GM12878 (cell line): Measurements from ENCODE around the gene MIS12. TPM values are rescaled to one million over a fixed set of nuclear protein-coding genes. Genes with fewer than 3 reads are reported as not detected.

Experiments
- ATAC-seq: fragments of 200-7000 bp; cut with Tn5 transposase; 3 replicates; pipeline ENCODE4 v1.9.1; 2020; ENCODE audit warnings: mild to moderate bottlenecking, moderate library complexity
- BruUV-seq: library from RNA; stranded (reverse); fragments of 400-500 nt; replicated peaks from 2 replicates; lab custom pipeline; 2021; lab: Mats Ljungman, UMichigan
- CTCF ChIA-PET: fragments of 300-600 bp; sonication (Branson Sonifier 250); formaldehyde crosslinking; extraction: SDS; loops from one replicate; lab custom pipeline; 2021; ENCODE audit warnings: inconsistent platforms; lab: Yijun Ruan, JAX
- POLR2A ChIA-PET: fragments of 350-600 bp; formaldehyde crosslinking; extraction: SDS; loops from one replicate; lab custom pipeline; 2021; ENCODE audit warnings: inconsistent platforms; lab: Charles Lee
- RAD21 ChIA-PET: fragments of 300-600 bp; sonication (Branson Sonifier 250); formaldehyde crosslinking; loops from one replicate; lab custom pipeline; 2023; ENCODE audit warnings: antibody characterized with exemption; ENCODE audit not compliant: unreplicated experiment; lab: Charles Lee
- SMC1A ChIA-PET: fragments of 300-600 bp; sonication (Branson Sonifier 250); formaldehyde crosslinking; loops from one replicate; lab custom pipeline; 2023; ENCODE audit not compliant: unreplicated experiment, uncharacterized antibody; lab: Charles Lee
- DNase-seq: peaks from one replicate; pipeline ENCODE4 v3.0.0-alpha.2; 2011; ENCODE audit warnings: low read depth, low spot score
- FAIRE-seq: peaks from 3 replicates; lab custom pipeline; 2011; peaks lifted over from hg19 to GRCh38; lab: Jason Lieb, UNC
- H2AFZ ChIP-seq: 2 replicates; pipeline ENCODE4 v1.6.0; 2011; ENCODE audit warnings: low read depth, low read length, control low read depth; ENCODE audit not compliant: control insufficient read depth
- H3K27ac ChIP-seq: 2 replicates; pipeline ENCODE4 v1.5.1; 2011; ENCODE audit warnings: control low read depth; ENCODE audit not compliant: control insufficient read depth, insufficient read depth
- H3K27me3 ChIP-seq, 2 experiments: replicated peaks in 1 of 2; 2 replicates each; pipeline versions ENCODE4 v1.6.0 to v1.6.1; 2011; ENCODE audit warnings: low read length in 1 of 2; ENCODE audit not compliant: control insufficient read depth in 2 of 2, insufficient read depth in 2 of 2
- H3K36me3 ChIP-seq, 2 experiments: 2 replicates each; pipeline ENCODE4 v1.5.1; 2011; ENCODE audit warnings: low read length in 1 of 2; ENCODE audit not compliant: control insufficient read depth in 2 of 2, insufficient read depth in 2 of 2
- H3K4me1 ChIP-seq: 2 replicates; pipeline ENCODE4 v1.6.1; 2011; ENCODE audit warnings: mild to moderate bottlenecking, low read length, moderate library complexity, mixed read lengths; ENCODE audit not compliant: control insufficient read depth, insufficient read depth
- H3K4me2 ChIP-seq: 2 replicates; pipeline ENCODE4 v1.6.0; 2011; ENCODE audit warnings: control low read depth; ENCODE audit not compliant: control insufficient read depth, insufficient read depth
- H3K4me3 ChIP-seq: fragments of 200-600 bp; sonication (generic); 2 replicates; pipeline ENCODE4 v1.5.1; 2016
- H3K79me2 ChIP-seq: 2 replicates; pipeline ENCODE4 v1.6.0; 2011; ENCODE audit warnings: low read length; ENCODE audit not compliant: control insufficient read depth, insufficient read depth
- H3K9ac ChIP-seq: 2 replicates; pipeline ENCODE4 v1.8.0; 2011; ENCODE audit warnings: low read length, control low read depth, mixed read lengths; ENCODE audit not compliant: control insufficient read depth, insufficient read depth
- H3K9me3 ChIP-seq: replicated peaks from 3 replicates; pipeline ENCODE4 v1.5.1; 2011; ENCODE audit warnings: mild to moderate bottlenecking, low read length; ENCODE audit not compliant: control insufficient read depth, insufficient read depth
- H4K20me1 ChIP-seq: 2 replicates; pipeline ENCODE4 v1.6.0; 2011; ENCODE audit not compliant: control insufficient read depth, insufficient read depth
- ATF7 ChIP-seq: fragments of 450-650 bp; IDR thresholded peaks from 2 replicates; pipeline ENCODE4 v1.6.1; 2016; ENCODE audit warnings: low read depth, mild to moderate bottlenecking
- BACH1 ChIP-seq: fragments of 450-650 bp; IDR thresholded peaks from 2 replicates; pipeline ENCODE4 v1.6.1; 2017; ENCODE audit warnings: mild to moderate bottlenecking, borderline replicate concordance
- CBFB ChIP-seq: IDR thresholded peaks from 2 replicates; pipeline ENCODE4 v1.6.1; 2016; ENCODE audit warnings: antibody characterized with exemption, low read depth
- CHD2 ChIP-seq: IDR thresholded peaks from 2 replicates; pipeline ENCODE4 v1.6.1; 2011; ENCODE audit warnings: low read depth, low read length, improper control_type of control experiment, borderline replicate concordance
- E2F8 ChIP-seq: fragments of 450-650 bp; IDR thresholded peaks from 2 replicates; pipeline ENCODE4 v1.6.1; 2018; ENCODE audit warnings: mild to moderate bottlenecking, low read depth, moderate library complexity; ENCODE audit not compliant: partially characterized antibody
- GATAD2B ChIP-seq: fragments of 450-650 bp; conservative IDR thresholded peaks from 2 replicates; pipeline ENCODE4 v1.6.1; 2017; ENCODE audit warnings: low read depth, mild to moderate bottlenecking, moderate library complexity
- HDGF ChIP-seq: fragments of 450-650 bp; IDR thresholded peaks from 2 replicates; pipeline ENCODE4 v1.6.1; 2016; ENCODE audit warnings: antibody characterized with exemption
- IRF3 ChIP-seq: fragments of 450-650 bp; IDR thresholded peaks from 2 replicates; pipeline ENCODE4 v1.6.1; 2014; ENCODE audit warnings: mild to moderate bottlenecking
- PML ChIP-seq: IDR thresholded peaks from 2 replicates; pipeline ENCODE4 v1.6.1; 2012; ENCODE audit warnings: low read length, inconsistent platforms
- RAD21 ChIP-seq: IDR thresholded peaks from 2 replicates; pipeline ENCODE4 v1.6.1; 2011; ENCODE audit warnings: mild to moderate bottlenecking, low read depth, low read length, moderate library complexity; ENCODE audit not compliant: insufficient read depth
- RELA ChIP-seq: fragments of 450-650 bp; IDR thresholded peaks from 2 replicates; pipeline ENCODE4 v1.8.0; 2014; ENCODE audit warnings: borderline replicate concordance; ENCODE audit not compliant: partially characterized antibody
- STAT1 ChIP-seq: fragments of 450-650 bp; conservative IDR thresholded peaks from 2 replicates; pipeline ENCODE4 v1.6.1; 2014; ENCODE audit warnings: antibody characterized with exemption, mild to moderate bottlenecking
- SUPT20H ChIP-seq: IDR thresholded peaks from 2 replicates; pipeline ENCODE4 v1.6.1; 2011; ENCODE audit warnings: low read depth, mild to moderate bottlenecking, low read length, moderate library complexity, borderline replicate concordance; ENCODE audit not compliant: control insufficient read depth
- USF1 ChIP-seq: IDR thresholded peaks from 2 replicates; pipeline ENCODE4 v1.6.1; 2011; ENCODE audit warnings: borderline replicate concordance, low read depth, mild to moderate bottlenecking, moderate library complexity, mixed read lengths, low read length; ENCODE audit not compliant: insufficient read depth; ENCODE audit errors: extremely low read length
- WGBS: methylation state at CpG from one replicate; pipeline ENCODE4 v1.1.6; 2016; ENCODE audit warnings: low lambda C conversion rate; ENCODE audit not compliant: insufficient replicate concordance, insufficient coverage; ENCODE audit errors: missing lambda C conversion rate; 5-methylcytosine and 5-hydroxymethylcytosine counted together
- in situ Hi-C: fragments of 300-500 bp; cut with MboI; formaldehyde crosslinking; loops from 9 replicates; pipeline ENCODE4 v1.14.3; 2018; ENCODE audit warnings: mixed read lengths
- intact Hi-C: fragments of 100-400 bp; cut with micrococcal nuclease; formaldehyde crosslinking; loops from one replicate; pipeline ENCODE4 v1.14.2; 2022; ENCODE audit not compliant: unreplicated experiment
- polyA plus RNA-seq, 11 experiments: library from polyadenylated mRNA; depleted of rRNA in 4 of 11; unstranded in 6 of 11; stranded (reverse) in 5 of 11; fragments of >200 nt; fragmentation: Nextera tagmentation in 4 of 11; fragmentation: Illumina TruSeq in 1 of 11; extraction: Ambion mirVana in 4 of 11; extraction: Trizol in 1 of 11; gene quantifications; 1 replicate in 1 of 11; 2 replicates in 10 of 11; pipeline versions ENCODE4 v1.2.1 to v1.2.3, GENCODE V29; 2011 to 2016; ENCODE audit warnings: inconsistent platforms in 2 of 11, missing spikeins in 2 of 11, low read depth in 1 of 11
- total RNA-seq, 4 experiments: library from RNA; depleted of rRNA in 3 of 4; stranded (reverse); fragments of >200 nt in 3 of 4; fragmentation: Illumina TruSeq in 1 of 4; extraction: Trizol in 1 of 4; gene quantifications; 2 replicates each; pipeline versions ENCODE4 v1.2.1 to v1.2.3, GENCODE V29; 2013 to 2021
- TF ChIP-seq, protein P1 (sequence below): IDR thresholded peaks from 2 replicates; pipeline ENCODE4 v1.6.1; 2012; ENCODE audit warnings: low read depth, low read length, improper control_type of control experiment

MIS12 gene
- total and polyA plus RNA-seq, 10 of the 15 experiments (the other 5 are each of a cell fraction or from before 2014, with no cell fraction given) = 19.8 to 34.2 (median 25.0) TPM

DNA sequence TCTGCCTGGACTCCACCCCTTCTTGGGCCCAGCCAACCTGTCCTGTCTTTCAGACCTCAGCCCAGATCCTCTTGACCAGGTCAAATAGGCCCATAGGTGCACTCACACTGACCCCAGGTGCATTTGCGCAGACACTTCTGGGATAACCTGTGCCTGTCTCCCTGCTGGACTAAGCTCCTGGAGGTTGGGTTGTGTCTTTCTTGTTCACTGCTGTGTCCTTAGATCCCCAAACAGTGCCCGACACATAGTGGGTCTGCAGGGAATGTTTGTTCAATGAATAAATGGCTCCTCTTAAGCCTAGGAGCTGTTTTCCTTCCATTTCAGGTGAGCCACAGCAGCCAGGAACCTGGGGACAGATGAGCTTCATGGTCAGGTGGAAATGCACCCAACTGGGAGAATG lies 49.1 kb downstream of the MIS12 start (continued):
- TF ChIP-seq, protein P1, sequence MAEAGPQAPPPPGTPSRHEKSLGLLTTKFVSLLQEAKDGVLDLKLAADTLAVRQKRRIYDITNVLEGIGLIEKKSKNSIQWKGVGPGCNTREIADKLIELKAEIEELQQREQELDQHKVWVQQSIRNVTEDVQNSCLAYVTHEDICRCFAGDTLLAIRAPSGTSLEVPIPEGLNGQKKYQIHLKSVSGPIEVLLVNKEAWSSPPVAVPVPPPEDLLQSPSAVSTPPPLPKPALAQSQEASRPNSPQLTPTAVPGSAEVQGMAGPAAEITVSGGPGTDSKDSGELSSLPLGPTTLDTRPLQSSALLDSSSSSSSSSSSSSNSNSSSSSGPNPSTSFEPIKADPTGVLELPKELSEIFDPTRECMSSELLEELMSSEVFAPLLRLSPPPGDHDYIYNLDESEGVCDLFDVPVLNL = no peak
- no peak for TF ChIP-seq GATAD2B
- TF ChIP-seq PML = no peak
- no peak for TF ChIP-seq RELA
- TF ChIP-seq RAD21 = no peak
- TF ChIP-seq CHD2 = no peak

- 83% methylated on average over 11 of the region's 11 CpGs for WGBS
- no peaks in the 10 kb centered on the region for H3K4me1 ChIP-seq
- SMC1A ChIA-PET = no interaction called here
- TF ChIP-seq E2F8 (no peak), IRF3 (no peak), ATF7 (no peak), HDGF (no peak), SUPT20H (no peak), BACH1 (no peak), STAT1 (no peak), USF1 (no peak), CBFB (no peak)
- no peak overlapping the region for H3K4me3 ChIP-seq
- no peaks in the 10 kb centered on the region for H4K20me1 ChIP-seq
- FAIRE-seq (no peak), ATAC-seq (no peak), DNase-seq (no peak)
- H3K27ac ChIP-seq = no peak overlapping the region; the same call in 1 of the 2 replicates
- H3K36me3 ChIP-seq = peaks cover 5 to 21% of the 10 kb centered on the region in 2 experiments
- H2AFZ ChIP-seq = no peak overlapping the region
- BruUV-seq = no TSS peak
- H3K9ac ChIP-seq = no peak overlapping the region
- CTCF ChIA-PET = no interaction called here
- no peaks in the 10 kb centered on the region for H3K9me3 ChIP-seq
- H3K79me2 ChIP-seq = no peaks in the 10 kb centered on the region
- H3K4me2 ChIP-seq = no peak overlapping the region
- intact Hi-C loops = no loop called here
- POLR2A ChIA-PET = no interaction called here
- in situ Hi-C loops = no loop called here
- H3K27me3 ChIP-seq = no peaks in the 10 kb centered on the region
- RAD21 ChIA-PET = no interaction called here
These were observed 50.7 kb downstream of the MIS12 start for GRCh38 chr17:5536866-5537650.
